Loucy (cell line): ENCODE data around the gene PRKCQ.

Source experiments
- H2AFZ ChIP-seq: fragments of 200-600 bp; sonication (generic); 2 replicates; pipeline ENCODE4 v1.6.0; 2016; ENCODE audit warnings: antibody characterized with exemption, mild to moderate bottlenecking, low read length, moderate library complexity
- H3F3A ChIP-seq: fragments of 200-600 bp; 2 replicates; pipeline ENCODE4 v1.6.0; 2016; ENCODE audit warnings: antibody characterized with exemption, low read depth, mild to moderate bottlenecking
- H3K27me3 ChIP-seq: fragments of 200-600 bp; sonication (generic); 2 replicates; pipeline ENCODE4 v1.6.1; 2014; ENCODE audit warnings: low read length, mild to moderate bottlenecking; ENCODE audit not compliant: insufficient read depth, poor library complexity, severe bottlenecking
- H3K36me3 ChIP-seq: fragments of 200-600 bp; sonication (generic); 2 replicates; pipeline ENCODE4 v1.6.1; 2016; ENCODE audit warnings: low read length; ENCODE audit not compliant: insufficient read depth
- H3K4me1 ChIP-seq: fragments of 200-600 bp; sonication (generic); 2 replicates; pipeline ENCODE4 v1.5.1; 2014; ENCODE audit warnings: low read length, mild to moderate bottlenecking; ENCODE audit not compliant: insufficient read depth, poor library complexity, severe bottlenecking
- H3K4me2 ChIP-seq: fragments of 200-600 bp; sonication (generic); 2 replicates; pipeline ENCODE4 v1.6.0; 2014; ENCODE audit warnings: antibody characterized with exemption, low read length, low read depth, mild to moderate bottlenecking; ENCODE audit not compliant: poor library complexity, severe bottlenecking
- H3K4me3 ChIP-seq: fragments of 200-600 bp; sonication (generic); 2 replicates; pipeline ENCODE4 v1.5.1; 2014; ENCODE audit warnings: low read length, mild to moderate bottlenecking, mixed read lengths; ENCODE audit not compliant: poor library complexity, severe bottlenecking
- H3K79me2 ChIP-seq: fragments of 200-600 bp; sonication (generic); 2 replicates; pipeline ENCODE4 v1.6.1; 2014; ENCODE audit warnings: low read length; ENCODE audit not compliant: insufficient read depth
- H3K9ac ChIP-seq: fragments of 200-600 bp; sonication (generic); 2 replicates; pipeline ENCODE4 v1.6.0; 2014; ENCODE audit warnings: mild to moderate bottlenecking, low read depth, low read length, moderate library complexity; ENCODE audit not compliant: poor library complexity, severe bottlenecking
- H3K9me2 ChIP-seq: fragments of 200-600 bp; sonication (generic); replicated peaks from 2 replicates; pipeline ENCODE4 v1.6.1; 2016; ENCODE audit warnings: low read depth, low read length, mixed read lengths
- H3K9me3 ChIP-seq: fragments of 200-600 bp; sonication (generic); 2 replicates; pipeline ENCODE4 v1.6.1; 2014; ENCODE audit warnings: mild to moderate bottlenecking, antibody characterized with exemption, low read length, low read depth; ENCODE audit not compliant: insufficient read depth
- H4K20me1 ChIP-seq: fragments of 200-600 bp; sonication (generic); 2 replicates; pipeline ENCODE4 v1.6.0; 2014; ENCODE audit warnings: antibody characterized with exemption, low read length, mild to moderate bottlenecking; ENCODE audit not compliant: insufficient read depth, poor library complexity, severe bottlenecking
- CTCF ChIP-seq: fragments of 200-600 bp; sonication (generic); conservative IDR thresholded peaks from 2 replicates; pipeline ENCODE4 v1.5.1; 2014; ENCODE audit warnings: mild to moderate bottlenecking, antibody characterized with exemption, low read length
- EZH2phosphoT487 ChIP-seq: fragments of 200-600 bp; IDR thresholded peaks from 2 replicates; pipeline ENCODE4 v1.6.1; 2018; ENCODE audit warnings: antibody characterized with exemption, mild to moderate bottlenecking, moderate library complexity, borderline replicate concordance

Gene PRKCQ

DNA sequence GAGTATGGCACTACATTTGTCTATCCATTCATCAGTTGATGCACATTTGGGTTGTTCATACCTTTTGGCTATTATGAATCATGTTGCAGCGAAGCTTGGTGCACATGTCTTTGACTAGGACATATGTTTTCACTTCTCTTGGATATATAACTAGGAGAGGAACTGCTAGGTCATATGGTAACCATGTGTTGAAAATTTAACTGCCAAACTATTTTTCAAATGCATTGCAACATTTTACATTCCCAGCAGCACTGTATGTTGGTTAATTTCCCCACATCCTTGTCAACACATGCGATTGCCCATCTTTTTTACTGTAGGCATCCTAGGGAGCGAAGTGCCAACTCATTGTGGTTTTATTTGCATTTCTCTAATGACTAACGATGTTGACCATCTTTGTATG is 183.4 kb downstream of the PRKCQ start:
- TF ChIP-seq CTCF, result no peak
- TF ChIP-seq EZH2phosphoT487, result no peak
- no peaks in the 10 kb centered on the region for H3F3A ChIP-seq
- H3K4me2 ChIP-seq, result no peak overlapping the region
- no peaks in the 10 kb centered on the region for H3K27me3 ChIP-seq
- no peak overlapping the region for H2AFZ ChIP-seq
- no peaks in the 10 kb centered on the region for H3K36me3 ChIP-seq
- H3K9me2 ChIP-seq, result no peaks in the 10 kb centered on the region
- no peak overlapping the region for H3K9ac ChIP-seq
- H3K4me1 ChIP-seq, result peaks cover 13% of the 10 kb centered on the region
- H4K20me1 ChIP-seq, result no peaks in the 10 kb centered on the region
- no peaks in the 10 kb centered on the region for H3K9me3 ChIP-seq
- H3K4me3 ChIP-seq, result no peak overlapping the region
- H3K79me2 ChIP-seq, result no peaks in the 10 kb centered on the region

GRCh38 chr10:6396226-6396625 is 183.8 kb downstream of the PRKCQ start:
- no peak overlapping the region for H2AFZ ChIP-seq
- H3K9me3 ChIP-seq, result no peaks in the 10 kb centered on the region
- no peak for TF ChIP-seq EZH2phosphoT487
- TF ChIP-seq CTCF, result no peak
- H3K27me3 ChIP-seq, result no peaks in the 10 kb centered on the region
- no peak overlapping the region for H3K9ac ChIP-seq
- H3K9me2 ChIP-seq, result no peaks in the 10 kb centered on the region
- H3K36me3 ChIP-seq, result no peaks in the 10 kb centered on the region
- no peaks in the 10 kb centered on the region for H4K20me1 ChIP-seq
- H3F3A ChIP-seq, result no peaks in the 10 kb centered on the region
- no peak overlapping the region for H3K4me3 ChIP-seq
- peaks cover 13% of the 10 kb centered on the region for H3K4me1 ChIP-seq
- no peaks in the 10 kb centered on the region for H3K79me2 ChIP-seq
- H3K4me2 ChIP-seq, result no peak overlapping the region

DNA sequence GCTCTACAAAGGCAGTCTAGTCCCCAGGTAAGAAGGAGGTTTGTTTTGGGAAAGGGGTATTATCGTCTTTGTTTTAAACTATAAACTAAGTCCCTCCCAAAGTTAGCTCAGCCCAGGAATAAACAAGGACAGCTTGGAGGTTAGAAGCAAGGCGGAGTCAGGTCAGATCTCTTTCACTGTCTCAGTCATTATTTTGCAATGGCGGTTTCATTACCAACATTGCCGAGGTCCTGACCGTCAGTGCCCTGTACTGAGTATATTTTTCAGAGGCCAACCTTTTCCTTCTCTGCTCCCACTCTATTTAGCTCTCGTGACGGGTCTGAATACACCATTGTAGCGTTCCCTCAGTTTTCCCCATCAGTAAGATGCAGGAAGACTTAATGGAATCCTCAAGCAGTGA is 184.5 kb downstream of the PRKCQ start:
- no peaks in the 10 kb centered on the region for H3F3A ChIP-seq
- no peaks in the 10 kb centered on the region for H3K79me2 ChIP-seq
- no peaks in the 10 kb centered on the region for H3K9me3 ChIP-seq
- no peak overlapping the region for H3K4me2 ChIP-seq
- TF ChIP-seq CTCF (no peak), EZH2phosphoT487 (no peak)
- no peaks in the 10 kb centered on the region for H3K36me3 ChIP-seq
- no peaks in the 10 kb centered on the region for H3K27me3 ChIP-seq
- no peak overlapping the region for H3K9ac ChIP-seq
- no peak overlapping the region for H2AFZ ChIP-seq
- H3K4me1 ChIP-seq, result peaks cover 13% of the 10 kb centered on the region
- no peaks in the 10 kb centered on the region for H3K9me2 ChIP-seq
- no peak overlapping the region for H3K4me3 ChIP-seq
- no peaks in the 10 kb centered on the region for H4K20me1 ChIP-seq
